Neural crest cell (in vitro differentiated cells): ENCODE results near the gene CDCA5. TPM values are rescaled to one million over a fixed set of nuclear protein-coding genes. Genes with fewer than 3 reads are reported as not detected.

ENCODE experiments used
- DNase-seq: peaks from one replicate; pipeline ENCODE4 v3.0.0; 2021; ENCODE audit warnings: low read depth, mixed read lengths, low spot score
- H3K27ac Mint-ChIP-seq: one replicate; pipeline ENCODE4 v1.8.0; 2021; ENCODE audit warnings: mild to moderate bottlenecking, mixed read lengths; ENCODE audit not compliant: unreplicated experiment
- H3K27me3 Mint-ChIP-seq: 2 replicates; pipeline ENCODE4 v1.8.0; 2021; ENCODE audit warnings: low read depth, mild to moderate bottlenecking, mixed read lengths
- H3K36me3 Mint-ChIP-seq: 2 replicates; pipeline ENCODE4 v1.8.0; 2021; ENCODE audit warnings: low read depth, mild to moderate bottlenecking, mixed read lengths
- H3K4me1 Mint-ChIP-seq: 2 replicates; pipeline ENCODE4 v1.8.0; 2021; ENCODE audit warnings: mixed read lengths
- H3K4me3 Mint-ChIP-seq: one replicate; pipeline ENCODE4 v1.8.0; 2021; ENCODE audit warnings: mild to moderate bottlenecking, mixed read lengths
- H3K9me3 Mint-ChIP-seq: 2 replicates; pipeline ENCODE4 v1.8.0; 2021; ENCODE audit warnings: mixed read lengths
- CTCF ChIP-seq: fragments of 200-600 bp; sonication (generic); conservative IDR thresholded peaks from 2 replicates; pipeline ENCODE4 v1.5.0; 2021; ENCODE audit warnings: antibody characterized with exemption, mild to moderate bottlenecking
- total RNA-seq: library from RNA; stranded (reverse); gene quantifications from 2 replicates; pipeline ENCODE4 v1.2.1, GENCODE V29; 2021

CDCA5 gene
- total RNA-seq, 1 donor from 2014 or later = 84.8 TPM

GRCh38 chr11:65130631-65131416, 47.0 kb upstream of the CDCA5 start:
- no peak for DNase-seq
- peak overlapping the region; percentile 83 for H3K4me3 Mint-ChIP-seq
- H3K36me3 Mint-ChIP-seq = peaks cover 4% of the 10 kb centered on the region
- no peak for TF ChIP-seq CTCF
- peaks cover 24% of the 10 kb centered on the region for H3K4me1 Mint-ChIP-seq
- H3K27me3 Mint-ChIP-seq = peaks cover 6% of the 10 kb centered on the region
- peak overlapping the region; percentile 43 for H3K27ac Mint-ChIP-seq
- no peaks in the 10 kb centered on the region for H3K9me3 Mint-ChIP-seq

DNA sequence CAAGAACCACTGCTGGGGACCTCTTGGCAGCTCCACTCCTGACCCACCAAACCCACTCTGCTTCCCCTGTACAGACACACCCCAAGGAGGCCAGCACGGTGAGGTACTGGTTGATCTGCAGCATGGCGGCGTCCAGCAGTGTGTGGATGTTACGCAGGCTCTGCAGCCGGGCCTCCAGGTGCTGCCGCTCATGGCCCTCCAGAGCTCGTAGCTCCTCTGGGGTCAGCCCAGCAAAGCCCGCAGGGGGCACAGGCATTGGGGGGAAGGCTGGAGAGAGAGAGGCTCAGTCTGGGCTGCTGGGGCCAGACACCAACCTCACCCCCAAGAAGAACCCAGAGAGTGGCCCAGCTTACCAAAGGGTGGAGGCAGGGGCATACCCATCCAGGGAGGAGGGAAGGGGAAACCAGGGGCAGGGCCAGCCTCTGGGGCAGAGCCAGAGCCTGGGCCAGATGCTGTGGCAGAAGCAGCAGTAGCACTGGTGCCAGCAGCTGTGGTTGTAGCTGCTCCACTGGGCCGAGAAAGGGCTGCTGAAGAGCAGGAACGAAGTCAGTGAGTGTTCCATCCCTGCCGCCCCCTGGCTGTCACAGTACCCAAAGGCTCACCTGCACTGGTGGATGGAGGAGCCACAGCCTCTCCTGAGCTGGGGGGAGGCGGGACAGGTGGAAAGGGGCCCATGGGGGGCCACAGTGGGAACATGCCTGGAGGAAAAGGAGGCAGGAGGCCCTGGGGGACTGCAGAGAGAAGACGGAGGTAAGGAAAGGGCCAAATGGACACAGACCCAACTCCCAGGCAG, 46.0 kb upstream of the CDCA5 start:
- peaks cover 3% of the 10 kb centered on the region for H3K27me3 Mint-ChIP-seq
- DNase-seq = no peak
- TF ChIP-seq CTCF = no peak
- H3K4me1 Mint-ChIP-seq = peaks cover 16% of the 10 kb centered on the region
- H3K4me3 Mint-ChIP-seq = peak overlapping the region; percentile 71
- no peaks in the 10 kb centered on the region for H3K9me3 Mint-ChIP-seq
- peaks cover 4% of the 10 kb centered on the region for H3K36me3 Mint-ChIP-seq
- H3K27ac Mint-ChIP-seq = no peak overlapping the region

DNA sequence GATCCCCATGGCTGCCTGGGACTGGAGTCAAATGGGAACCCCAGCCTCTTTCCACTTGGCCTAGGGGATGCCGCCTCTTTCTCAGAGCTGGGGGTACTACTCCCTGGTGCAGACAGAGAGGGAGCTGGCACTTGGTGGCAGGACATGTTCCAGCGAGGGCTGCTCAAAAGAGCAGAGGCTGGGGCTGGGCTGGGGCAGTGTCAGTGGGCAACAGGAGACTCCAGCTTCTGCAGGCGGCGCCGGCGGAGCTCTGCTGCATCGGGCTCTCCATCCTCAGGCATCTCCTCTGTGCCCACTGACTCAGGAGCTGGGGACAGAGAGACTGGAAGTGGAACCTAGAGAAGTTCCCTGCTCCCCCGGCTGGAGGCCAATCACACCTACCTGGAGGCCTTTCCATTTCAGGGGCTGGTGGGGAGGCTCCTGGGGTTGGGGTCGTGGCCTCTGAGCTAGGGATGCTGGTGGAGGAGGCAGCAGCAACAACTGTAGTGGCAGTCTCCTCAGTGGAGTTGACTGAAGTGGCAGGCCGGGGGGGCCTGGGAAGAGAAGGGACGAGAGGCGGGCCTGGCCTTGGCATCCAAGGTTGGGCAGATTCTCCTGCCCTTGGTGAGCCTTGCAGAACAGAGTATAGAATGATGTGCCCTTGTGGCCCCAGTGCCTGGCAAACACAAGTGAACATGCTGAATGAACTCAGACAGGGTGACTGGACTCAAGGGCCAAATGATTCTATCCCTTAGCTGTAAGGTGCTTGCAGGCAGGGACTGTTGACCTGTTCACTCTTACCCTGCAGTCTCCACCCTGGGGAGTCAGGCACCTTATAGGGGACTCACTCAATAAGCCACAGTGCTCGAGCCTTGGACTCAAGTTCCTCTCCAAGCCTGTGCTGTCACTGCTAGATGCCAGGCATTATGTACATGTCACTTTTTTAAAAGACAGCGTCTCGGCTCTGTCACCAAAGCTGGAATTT, 44.6 kb upstream of the CDCA5 start:
- Mint-ChIP-seq H3K36me3 (peaks cover 4% of the 10 kb centered on the region), H3K4me1 (peaks cover 12% of the 10 kb centered on the region), H3K4me3 (peak overlapping the region; percentile 44), H3K27me3 (no peaks in the 10 kb centered on the region), H3K27ac (no peak overlapping the region), H3K9me3 (no peaks in the 10 kb centered on the region)
- TF ChIP-seq CTCF = no peak
- no peak for DNase-seq

- Mint-ChIP-seq H3K4me1 (peaks cover 8% of the 10 kb centered on the region), H3K9me3 (no peaks in the 10 kb centered on the region), H3K27ac (no peak overlapping the region), H3K4me3 (peak overlapping the region; percentile 49), H3K36me3 (peaks cover 4% of the 10 kb centered on the region), H3K27me3 (no peaks in the 10 kb centered on the region)
- no peak for DNase-seq
- TF ChIP-seq CTCF = no peak
These were observed 43.8 kb upstream of the CDCA5 start for GRCh38 chr11:65127473-65128181.
